COLO668 (cell line): ENCODE results near the gene P4HA2.
A peak's percentile ranks its signal among the peaks of the same experiment; 100 is the strongest.

Source experiments
- DNase-seq: peaks from one replicate; lab custom pipeline; 2025; ENCODE audit not compliant: unreplicated experiment; lab: John Stamatoyannopoulos, UW

P4HA2 gene

GRCh38 chr5:132225165-132226032 is 2.3 kb downstream of the P4HA2 start:
- DNase-seq = peak; percentile 59

DNA sequence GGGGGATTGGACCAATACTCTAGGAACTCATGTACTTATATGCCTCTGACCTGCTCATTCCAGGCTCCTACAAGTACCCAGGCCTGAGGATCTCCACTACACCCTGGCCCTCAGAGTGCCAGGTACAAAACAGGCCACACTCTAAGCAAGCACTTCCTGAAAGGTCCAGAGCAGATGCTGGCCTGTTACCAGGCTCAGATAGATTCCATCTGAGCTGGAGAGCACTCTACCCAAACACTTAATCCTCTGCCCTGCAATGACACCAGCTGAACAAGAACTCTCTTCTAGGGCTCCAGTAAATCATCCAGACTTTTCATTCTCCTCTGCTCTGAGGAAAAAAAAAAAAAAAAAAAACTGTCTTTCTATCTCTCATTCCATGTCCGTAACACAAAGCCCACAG is 2.9 kb downstream of the P4HA2 start:
- DNase-seq = no peak

- no peak for DNase-seq
Measured at GRCh38 chr5:132223861-132224260, 3.8 kb downstream of the P4HA2 start.

DNA sequence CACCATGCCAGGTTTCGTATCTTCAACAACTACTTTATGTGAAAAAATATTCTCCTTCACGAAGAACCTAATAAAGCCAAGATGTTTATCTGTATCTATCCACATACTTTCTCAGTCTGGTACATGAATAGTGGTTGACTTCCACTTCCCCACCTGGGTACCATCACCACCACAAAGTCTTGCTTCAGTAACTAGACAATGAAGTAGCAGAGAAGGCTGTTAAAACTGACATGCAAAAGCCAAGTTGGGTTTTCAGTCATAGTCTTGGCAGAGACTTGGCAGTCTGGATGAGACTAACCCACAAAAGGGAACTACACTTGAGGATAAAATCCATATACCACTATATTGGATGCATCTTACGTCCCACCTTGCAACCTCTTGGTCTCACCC is 5.0 kb downstream of the P4HA2 start:
- DNase-seq = no peak

DNA sequence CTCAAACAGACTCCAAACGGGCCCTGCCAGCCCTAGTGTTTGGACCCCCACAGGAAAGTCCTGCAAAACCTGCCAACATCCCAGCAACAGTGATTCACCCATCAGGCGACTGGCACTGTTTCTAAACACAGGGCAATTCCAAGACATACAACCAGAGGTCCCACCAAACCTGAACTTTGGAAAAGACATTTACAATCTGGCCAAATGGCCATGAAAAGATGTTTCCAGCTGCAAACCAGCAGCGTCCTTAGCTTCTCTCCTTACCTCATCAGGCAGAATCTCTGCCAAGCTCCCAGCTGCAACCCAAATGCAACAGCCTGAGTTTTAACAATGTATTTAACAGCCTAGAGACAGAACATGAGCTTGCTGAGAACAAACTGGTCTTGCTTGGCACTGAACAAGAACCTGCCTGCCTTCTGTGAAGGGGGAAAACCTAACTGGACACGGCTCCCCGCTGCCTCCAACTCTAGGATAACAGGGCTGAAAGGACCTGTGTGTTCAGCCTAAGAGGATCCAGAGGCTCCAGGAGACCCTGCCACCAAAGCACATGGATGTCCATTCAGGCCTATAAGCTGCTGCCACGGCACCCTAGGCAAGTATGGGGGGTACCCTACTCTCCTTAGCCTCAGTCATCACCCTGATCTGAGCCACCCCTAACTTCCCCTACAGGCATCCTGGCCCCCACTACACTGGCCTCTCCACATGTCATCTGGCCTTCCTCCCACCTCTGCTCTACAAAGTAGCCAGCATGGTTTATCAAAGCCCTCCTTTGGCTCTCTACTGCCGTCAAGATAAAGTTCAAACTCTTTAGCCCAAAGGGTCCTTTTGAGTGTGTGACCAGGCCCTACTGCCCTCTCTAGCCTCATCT is 5.6 kb downstream of the P4HA2 start:
- DNase-seq = no peak

- DNase-seq = no peak
Measured at GRCh38 chr5:132220491-132220890, 7.2 kb downstream of the P4HA2 start.

DNA sequence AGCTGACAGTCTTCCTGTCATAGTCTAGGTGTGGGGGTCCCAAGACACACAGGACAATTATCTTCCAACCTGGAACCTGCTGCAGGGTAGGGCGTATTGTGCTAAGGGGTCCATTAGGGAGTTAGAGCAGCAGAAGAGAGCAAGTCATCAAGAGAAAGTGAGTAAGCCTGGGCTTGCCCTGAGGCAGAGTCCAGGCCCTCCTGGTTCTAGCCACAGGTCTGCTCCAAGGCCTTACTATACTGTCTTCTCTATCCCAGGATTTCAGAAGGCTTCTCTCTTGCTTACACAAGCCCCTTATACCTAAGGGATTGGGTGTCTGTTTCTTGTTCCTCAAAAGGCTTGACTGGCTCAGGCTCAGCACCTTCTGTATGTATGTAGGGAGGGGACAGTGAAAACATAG is 7.7 kb downstream of the P4HA2 start:
- no peak for DNase-seq

DNA sequence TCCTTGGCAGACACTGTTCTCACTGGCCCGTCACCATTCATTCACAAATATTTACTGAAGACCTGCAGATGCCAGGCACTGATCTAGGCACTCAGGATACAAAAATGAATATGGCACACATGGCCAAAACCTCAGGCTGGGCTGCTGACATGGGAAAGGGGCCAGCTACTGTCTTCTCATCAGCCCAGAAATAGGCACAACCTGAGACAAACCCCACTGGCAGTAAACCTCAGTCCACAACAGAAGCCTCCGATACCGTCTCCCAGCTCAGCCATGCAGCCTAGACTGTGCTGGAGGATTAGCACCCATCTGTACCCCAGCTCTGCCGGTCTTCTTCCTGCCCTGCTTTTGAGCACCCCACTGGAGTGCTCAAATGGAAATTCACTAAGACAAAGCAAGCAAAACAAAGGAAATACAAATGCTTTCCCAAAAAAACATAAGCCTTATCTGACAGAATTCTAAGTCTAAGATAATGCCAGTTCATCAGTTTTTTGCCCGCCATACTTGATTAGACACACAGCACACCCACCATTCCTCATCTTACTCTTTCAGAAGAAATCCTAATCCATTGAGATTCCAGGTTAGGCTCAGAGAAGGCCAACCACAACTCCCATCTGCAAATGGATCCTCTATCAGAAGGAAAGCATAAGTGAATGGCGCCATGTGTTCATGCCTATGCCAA is 8.2 kb downstream of the P4HA2 start:
- DNase-seq = no peak

GRCh38 chr5:132218321-132218720 is 9.3 kb downstream of the P4HA2 start:
- no peak for DNase-seq

GRCh38 chr5:132215329-132215728 is 12.3 kb downstream of the P4HA2 start:
- no peak for DNase-seq

- DNase-seq = no peak
Measured at GRCh38 chr5:132214491-132214890, 13.2 kb downstream of the P4HA2 start.

GRCh38 chr5:132213666-132214065 is 14.0 kb downstream of the P4HA2 start:
- DNase-seq = no peak

DNA sequence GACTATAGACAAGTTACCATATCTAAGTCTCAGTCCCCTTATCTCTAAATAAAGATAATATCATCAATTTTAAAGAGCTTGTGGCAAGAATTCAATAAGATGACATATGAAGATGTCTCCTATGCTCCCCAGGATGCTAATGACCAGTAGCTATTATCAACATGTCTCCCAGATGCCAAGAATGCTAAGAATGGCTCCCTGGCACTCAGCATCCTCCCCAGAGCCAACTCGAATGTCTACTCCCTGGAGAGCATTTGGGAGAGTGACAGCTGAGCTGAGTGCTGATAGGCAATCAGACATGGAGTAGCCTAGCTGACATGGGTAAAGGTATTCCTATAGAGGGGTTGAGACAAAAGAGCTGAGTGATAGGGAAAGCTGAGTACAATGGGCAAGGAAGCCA is 15.9 kb downstream of the P4HA2 start:
- DNase-seq = no peak

DNA sequence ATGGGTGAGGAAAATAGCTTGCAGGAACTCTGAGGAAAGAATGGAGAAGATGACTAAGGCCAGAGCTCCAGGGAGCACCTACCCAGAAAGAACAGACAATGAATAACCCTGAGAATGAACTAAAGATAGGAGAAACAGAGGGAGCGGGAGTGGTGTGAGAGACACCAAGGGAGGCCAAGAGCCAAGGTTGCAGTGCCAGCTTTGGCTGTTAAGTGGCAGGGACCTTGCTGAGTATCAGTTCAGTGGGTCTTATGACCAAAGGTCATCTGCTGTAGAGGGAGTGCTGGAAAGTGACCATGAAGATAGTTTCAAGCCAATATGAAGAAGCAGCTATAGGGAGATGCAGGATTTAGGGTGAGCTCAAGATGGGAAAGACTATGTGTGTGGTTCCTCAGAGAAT is 16.7 kb downstream of the P4HA2 start:
- DNase-seq = no peak

- no peak for DNase-seq
Measured at GRCh38 chr5:132209901-132210545, 17.6 kb downstream of the P4HA2 start.

GRCh38 chr5:132209131-132209530 is 18.5 kb downstream of the P4HA2 start:
- DNase-seq = no peak

- no peak for DNase-seq
Measured at GRCh38 chr5:132207778-132208177, 19.9 kb downstream of the P4HA2 start.

- no peak for DNase-seq
Measured at GRCh38 chr5:132206782-132207181, 20.9 kb downstream of the P4HA2 start.

- DNase-seq = no peak
Measured at GRCh38 chr5:132205385-132206125, 22.1 kb downstream of the P4HA2 start.

DNA sequence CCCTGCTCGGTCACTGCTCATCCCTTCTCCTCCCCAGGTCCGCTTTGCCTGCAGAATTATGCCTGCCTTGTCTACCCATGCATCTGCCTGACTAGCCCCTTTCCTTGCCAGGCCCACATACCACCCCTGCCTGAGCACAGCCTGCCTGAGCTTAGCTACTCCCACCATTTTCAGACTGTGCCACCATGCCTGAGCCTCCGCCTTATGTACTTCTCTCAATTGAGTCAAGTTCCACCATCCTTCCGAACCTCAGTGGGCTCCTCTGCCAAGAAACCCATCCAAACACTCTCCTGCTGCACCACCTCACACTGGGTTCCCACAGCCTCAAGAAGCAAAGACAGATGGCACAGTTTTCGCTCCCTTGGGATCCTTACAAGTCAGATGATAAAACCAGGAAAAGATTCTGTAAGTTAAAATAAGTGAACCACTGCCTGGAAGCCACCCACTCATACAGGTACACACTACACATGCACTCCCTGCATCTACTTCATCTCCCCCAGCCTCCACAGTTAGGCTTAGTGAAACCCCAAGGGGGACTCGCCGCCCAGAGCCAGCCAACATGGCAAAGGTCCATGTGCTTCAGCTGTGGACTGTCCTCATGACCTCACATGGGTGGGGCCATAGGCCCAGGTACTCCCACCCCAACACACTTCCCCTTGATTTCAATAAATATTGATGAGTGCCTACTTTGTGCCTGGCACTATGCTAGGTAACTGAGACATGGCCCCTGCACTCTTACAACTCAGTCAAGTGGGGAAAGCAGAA is 23.1 kb downstream of the P4HA2 start:
- no peak for DNase-seq
